GM19463 (cell line): ENCODE data around the gene SPATA31C2.
"Not testable (repeated sequence)": the region's sequence is repeated elsewhere in the genome, so short reads cannot be mapped to it uniquely, and the experiment has no call there.

Experiments used
- ATAC-seq: cut with Tn5 transposase; IDR thresholded peaks from one replicate; pipeline ENCODE4 v1.9.1; 2021; ENCODE audit warnings: mild to moderate bottlenecking, moderate library complexity; ENCODE audit not compliant: unreplicated experiment

SPATA31C2 gene

DNA sequence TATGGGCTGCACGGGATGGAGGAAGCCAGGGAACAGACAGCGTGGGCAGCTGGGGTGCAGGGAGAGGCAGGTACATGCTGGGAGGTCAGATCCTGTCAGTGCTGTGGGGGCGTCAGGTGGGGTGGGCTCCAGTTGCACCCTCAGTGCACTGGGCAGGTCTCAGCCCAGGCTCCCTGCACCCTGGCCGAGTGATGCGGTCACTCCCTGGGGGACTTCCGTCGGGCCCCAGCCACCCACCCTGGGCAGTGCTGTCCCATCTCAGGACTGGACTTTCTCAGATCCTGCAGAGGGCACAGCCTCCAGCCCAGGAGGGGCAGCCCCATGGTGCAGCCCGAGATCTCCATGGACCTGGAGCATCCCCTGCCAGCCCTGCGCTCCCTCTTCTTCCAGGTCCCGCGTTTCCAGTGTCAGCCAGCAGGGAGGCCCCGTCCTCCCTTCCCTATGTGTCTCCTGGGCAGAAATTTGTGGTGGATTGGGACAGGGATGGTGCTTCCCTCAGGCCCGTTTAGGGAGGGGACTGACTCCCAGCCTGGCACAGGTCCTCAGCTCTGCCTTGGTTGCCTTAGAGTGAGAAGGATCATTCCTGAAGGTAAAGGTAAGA, 10.5 kb downstream of the SPATA31C2 start:
- not testable (repeated sequence) for ATAC-seq

DNA sequence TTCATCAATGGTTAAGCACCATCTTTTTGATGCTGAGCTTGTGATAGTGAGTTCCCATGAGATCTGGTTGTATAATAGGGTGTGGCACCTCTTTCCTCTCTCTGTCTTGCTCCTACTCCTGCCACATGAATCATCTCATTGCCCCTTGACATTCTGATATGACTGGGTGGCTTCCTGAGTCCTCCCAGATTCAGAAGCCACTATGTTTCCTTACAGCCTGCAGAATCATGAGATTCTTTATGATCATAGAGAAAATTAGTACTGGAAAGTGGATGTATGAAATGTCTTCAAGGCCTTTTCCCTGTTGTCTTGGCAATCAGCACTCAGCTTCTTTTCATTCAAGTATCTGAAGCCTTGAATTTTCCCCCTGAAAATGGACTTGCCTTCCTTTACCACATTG, 14.9 kb downstream of the SPATA31C2 start:
- ATAC-seq = not testable (repeated sequence)

DNA sequence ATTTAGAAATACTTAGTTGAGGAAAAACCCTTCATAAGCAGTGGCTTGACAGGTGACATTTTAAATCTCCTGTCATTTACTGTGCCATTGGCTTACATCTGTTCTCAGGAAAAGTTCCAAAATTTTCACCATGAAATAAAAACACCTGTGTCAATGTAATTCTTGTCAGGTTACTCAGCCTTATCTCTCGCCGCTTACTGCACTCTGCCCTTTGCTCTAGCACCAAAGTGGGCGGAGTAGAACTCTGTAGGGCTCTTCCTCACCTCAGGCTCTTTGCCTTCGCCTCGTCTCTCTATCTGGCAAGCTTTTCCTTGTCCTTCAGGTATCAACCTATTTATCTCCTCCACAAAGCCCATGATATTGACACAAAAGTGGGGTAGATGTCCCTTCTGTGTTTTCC, 20.2 kb downstream of the SPATA31C2 start:
- ATAC-seq = not testable (repeated sequence)

DNA sequence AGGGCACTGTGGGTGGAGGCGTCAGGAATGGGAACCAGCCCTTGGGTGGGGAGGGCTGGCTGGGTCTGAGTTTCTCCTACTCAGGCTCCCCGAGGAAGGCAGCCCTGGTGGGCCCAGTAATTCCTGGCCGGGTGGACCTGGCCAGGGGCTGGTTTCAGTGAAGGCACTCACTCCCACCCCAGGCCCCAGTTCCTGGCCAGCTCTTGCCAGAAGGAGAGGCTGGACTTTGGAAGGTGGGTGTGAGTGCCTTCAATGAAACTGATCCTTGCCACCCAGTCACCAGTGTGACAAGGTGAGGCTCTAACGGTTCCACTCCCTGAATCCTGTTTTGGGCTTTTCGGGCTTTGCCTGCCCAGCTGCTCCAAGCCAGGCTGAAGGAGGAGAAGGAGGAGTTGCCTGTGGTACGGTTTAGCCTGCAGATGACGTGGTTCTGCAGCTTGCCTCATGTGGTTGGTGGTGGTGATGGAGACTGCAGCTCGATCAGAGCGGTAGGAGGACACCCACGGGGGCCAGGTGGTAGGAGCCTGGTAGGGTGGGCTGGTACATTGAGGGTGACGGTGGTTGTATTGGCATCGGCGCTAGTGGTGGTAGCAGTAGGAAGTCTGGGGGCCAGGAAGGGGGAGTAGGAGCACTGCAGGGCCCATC, 23.2 kb downstream of the SPATA31C2 start:
- not testable (repeated sequence) for ATAC-seq

DNA sequence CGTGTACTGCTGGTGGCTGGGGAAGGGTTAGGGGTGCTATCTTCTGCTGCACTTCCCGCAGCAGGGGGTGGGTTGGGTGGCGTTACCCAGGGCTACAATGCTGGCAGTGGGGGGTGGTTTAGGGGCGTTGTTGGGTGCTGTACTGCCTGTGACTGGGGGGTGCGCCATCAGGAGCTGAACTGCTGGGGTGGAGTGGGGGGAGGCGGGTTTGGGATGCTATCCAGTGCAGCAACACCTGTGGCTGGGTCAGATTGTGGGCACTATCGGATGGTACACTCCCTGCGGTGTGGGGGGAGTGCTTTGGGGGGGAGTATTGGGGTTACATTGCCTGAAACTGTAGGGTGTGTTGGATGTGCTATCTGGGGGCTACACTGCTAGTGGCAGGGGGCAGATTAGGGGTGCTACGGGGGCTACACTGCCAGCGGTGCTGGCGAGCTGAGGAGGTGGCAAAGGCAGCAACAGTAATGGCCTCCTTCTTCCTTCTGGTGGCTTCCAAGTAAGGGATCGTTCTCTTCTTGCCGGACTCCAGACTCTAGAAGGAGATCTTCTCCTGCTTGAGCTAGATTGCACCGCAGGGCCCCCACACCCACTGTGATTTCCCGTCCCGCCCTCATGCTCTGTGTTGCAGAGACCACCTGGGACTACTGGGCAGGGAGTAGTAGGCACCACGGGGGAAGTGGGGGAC, 23.9 kb downstream of the SPATA31C2 start:
- not testable (repeated sequence) for ATAC-seq

DNA sequence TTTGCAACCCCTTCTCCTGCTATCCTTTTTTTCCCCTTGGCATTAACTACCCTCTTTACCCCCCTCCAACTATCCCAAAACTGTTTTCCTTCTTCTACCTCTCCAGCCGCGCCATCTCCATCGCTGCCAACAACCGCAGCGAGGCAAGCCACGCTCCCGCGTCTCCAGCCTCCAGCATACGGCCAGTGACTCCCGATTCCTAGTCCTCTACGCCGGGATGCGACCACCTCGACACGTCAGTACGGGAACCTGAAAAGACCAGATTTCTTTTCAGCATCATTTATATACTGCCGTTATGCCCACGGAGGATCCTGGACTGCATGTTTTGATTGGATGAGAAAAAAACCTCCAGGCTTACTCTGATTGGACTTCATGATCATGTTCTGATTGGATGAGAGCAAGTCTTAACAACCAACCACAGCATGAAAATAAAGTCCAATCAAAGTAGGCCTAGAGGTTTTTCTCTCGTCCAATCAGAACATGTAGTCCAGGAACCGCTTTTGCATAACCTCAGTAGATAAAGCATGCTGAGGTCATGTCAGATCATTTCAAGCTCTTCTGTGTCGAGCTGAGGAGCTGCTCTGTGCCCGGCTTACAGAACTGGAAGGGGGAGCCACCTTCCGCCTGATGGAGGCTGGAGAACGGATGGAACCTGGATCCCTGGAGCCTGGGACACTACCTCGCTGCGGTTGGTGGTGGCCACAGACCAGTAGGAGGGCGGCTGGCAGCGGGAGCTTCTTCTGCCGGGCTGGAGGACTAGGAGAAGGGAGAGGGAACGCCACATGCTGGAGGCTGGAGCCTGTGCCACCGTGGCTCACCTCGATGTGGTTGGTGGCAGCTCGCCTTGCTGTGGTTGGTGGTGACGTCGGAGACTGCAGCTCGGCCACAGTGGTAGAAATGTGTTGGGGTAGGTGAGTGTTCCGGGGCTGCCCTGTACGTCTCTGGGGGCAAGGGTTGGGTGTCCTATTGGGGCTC, 24.8 kb downstream of the SPATA31C2 start:
- not testable (repeated sequence) for ATAC-seq

DNA sequence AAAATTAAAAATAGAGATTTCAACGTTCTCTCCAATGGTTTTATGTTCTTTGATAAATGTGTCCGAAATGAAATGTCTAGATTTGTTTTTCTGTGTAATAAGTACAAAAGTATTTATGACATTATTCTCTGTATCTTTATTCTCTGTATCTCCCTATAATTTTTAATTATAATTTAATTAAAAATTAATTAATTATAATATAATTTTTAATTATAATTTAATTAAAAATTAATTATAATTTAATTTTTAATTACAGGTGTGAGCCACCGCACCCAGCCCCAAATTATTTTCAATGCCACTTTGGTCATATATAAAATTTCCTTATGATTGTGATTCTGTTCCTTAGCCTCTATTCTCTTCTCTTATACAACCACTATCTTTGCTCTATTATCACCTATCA, 28.2 kb downstream of the SPATA31C2 start:
- no peak for ATAC-seq

DNA sequence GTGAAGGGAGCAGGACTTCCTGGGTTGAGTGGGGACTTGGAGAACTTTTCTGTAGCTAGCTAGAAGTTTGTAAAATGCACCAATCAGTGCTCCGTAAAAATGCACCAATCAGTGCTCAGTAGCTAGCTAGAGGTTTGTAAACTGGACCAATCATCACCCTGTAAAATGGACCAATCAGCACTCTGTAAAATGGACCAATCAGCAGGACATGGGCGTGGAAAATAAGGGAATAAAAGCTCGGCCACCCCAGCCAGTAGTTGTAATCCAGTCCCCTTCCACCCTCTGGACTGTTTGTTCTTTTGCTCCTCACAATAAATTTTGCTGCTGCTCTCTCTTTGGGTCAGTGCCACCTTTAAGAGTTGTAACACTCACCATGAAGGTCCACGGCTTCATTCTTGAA, 29.5 kb downstream of the SPATA31C2 start:
- ATAC-seq = no peak

DNA sequence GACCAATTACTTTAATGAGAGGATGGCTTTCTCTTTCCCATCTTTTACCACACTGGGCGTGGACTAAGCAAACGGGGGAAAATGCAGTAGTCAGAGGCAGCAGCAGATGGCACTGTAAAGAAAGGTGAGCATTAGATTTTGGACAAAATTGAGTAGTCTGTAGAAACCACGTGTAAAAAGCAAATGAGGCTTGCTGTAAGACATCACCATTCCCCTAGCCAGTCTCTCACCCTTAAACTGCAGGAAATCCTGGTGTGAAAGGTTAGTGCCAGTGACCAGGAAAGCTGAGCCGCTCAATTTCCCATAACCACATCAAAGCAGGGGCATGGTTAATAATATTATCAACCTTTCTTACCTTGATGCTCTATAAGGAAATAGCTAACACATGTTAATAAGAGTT, 31.8 kb downstream of the SPATA31C2 start:
- no peak for ATAC-seq

DNA sequence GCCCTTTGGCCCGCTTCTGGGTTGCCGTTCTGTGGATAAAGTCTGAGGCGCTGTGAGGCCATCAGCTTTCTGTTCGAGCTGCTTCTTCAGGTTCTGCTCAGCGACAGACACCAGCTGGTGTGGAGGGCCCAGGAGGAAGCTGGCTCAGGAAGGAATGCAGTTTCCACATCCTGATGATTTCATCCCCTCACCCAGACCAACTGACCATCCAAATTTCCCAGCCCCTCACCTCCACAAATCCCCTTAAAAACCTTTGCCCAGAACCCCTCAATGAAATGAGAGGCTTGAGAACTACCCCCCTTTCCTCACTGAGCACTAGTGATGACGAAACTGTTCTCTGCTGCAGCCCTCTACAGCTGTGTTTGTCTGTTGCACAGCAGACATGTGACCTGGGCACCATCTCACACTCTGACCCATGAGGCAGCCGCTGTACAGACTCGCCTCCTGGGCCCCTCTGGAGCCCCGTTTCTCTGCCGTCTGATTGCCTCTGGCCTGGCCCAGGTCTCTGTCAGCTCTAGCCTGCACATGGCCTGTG, 45.4 kb downstream of the SPATA31C2 start:
- ATAC-seq = no peak

DNA sequence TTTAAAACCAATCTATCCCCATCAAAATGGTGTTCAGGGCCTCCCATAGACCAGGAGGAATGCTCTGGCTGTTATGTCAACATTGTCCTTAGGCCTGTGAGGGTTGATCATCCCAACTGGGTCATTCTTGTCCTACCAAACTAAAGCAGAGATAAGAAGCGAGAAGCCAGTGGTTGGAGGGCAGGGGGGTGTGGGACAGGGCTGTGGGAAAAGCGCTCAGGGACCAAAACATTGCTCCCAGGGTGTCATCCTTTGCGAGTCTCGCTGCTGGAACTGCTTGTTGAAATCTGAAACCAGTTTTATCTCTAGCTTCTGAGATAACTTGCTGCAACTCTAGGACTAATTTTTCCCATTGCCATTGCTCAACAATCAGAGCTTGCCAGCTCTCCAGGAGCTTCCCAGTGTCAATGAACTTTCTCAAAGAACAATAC, 48.1 kb downstream of the SPATA31C2 start:
- ATAC-seq = no peak

DNA sequence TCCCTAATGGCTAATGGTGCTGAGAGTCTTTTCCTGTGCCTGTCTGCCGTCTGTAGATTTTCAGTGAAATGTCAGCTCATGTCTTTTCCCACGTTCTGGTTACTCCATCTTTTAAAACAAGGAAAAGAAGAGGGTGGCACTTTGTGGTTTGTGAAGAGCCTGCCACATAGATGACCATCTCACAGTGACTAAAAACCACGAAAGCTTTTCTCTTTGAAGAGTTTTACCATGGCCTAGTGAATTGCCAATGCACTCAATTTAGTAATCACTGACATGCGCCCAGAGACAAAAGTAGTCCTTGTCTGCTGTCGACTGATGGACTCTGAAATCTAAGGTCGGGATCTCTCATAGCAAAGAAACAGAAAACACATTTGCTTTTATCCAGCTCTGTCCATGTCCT, 50.4 kb downstream of the SPATA31C2 start:
- ATAC-seq = no peak

DNA sequence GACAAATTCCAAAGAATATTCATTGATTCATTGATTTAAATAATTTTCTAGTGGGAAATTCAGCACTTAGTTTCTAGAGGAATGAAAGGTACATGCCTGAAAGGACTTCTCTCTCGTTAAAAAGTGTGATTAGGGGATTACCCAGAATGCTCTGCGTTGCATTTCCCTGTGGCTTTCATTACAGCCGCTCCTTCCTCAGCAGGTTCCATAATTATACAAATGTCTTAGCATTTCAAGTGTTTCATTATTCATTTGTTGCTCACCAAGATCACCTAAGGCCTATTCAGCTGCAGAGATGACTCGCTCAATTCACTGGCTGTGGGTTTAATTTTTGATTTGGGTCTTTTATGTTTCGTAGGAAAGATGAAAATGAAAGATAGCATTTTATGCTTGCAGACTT, 52.8 kb downstream of the SPATA31C2 start:
- no peak for ATAC-seq

DNA sequence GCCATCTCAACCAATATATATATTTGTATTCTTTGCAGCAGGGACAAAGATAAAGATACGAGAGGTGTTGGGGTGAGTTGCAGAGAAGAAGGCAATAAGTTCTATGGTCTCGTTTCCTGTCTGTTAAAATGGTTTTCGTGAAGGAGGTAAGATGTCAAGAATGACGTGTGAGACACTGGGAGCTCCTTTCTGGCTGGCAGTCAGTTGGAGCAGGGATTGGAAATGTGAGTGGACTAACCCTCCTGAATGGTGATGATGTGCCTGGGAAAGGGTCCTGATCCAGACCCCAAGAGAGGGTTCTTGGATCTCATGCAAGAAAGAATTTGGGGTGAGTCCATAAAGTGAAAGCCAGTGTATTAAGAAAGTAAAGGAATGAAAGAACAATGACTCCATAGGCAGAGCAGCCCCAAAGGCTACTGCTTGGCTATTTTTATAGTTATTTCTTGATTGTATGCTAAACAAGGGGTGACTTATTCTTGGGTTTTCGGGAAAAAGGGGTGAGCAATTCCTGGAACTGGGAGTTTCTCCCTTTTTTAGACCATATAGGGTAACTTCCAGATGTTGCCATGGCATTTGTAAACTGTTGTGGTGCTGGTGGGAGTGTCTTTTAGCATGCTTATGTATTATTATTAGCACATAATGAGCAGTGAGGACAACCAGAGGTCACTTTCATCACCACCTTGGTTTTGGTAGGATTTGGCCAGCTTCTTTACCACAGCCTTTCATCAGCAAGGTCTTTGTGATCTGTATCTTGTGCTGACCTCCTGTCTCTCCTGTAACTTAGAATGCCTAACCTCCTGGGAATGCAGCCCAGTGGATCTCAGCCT, 53.7 kb downstream of the SPATA31C2 start:
- no peak for ATAC-seq
